ENCODE measurements around the gene CAMTA1.
A peak's percentile ranks its signal among the peaks of the same experiment; 100 is the strongest.
"Not testable (repeated sequence)": the region's sequence is repeated elsewhere in the genome, so short reads cannot be mapped to it uniquely, and the experiment has no call there.

The CAMTA1 gene

DNA sequence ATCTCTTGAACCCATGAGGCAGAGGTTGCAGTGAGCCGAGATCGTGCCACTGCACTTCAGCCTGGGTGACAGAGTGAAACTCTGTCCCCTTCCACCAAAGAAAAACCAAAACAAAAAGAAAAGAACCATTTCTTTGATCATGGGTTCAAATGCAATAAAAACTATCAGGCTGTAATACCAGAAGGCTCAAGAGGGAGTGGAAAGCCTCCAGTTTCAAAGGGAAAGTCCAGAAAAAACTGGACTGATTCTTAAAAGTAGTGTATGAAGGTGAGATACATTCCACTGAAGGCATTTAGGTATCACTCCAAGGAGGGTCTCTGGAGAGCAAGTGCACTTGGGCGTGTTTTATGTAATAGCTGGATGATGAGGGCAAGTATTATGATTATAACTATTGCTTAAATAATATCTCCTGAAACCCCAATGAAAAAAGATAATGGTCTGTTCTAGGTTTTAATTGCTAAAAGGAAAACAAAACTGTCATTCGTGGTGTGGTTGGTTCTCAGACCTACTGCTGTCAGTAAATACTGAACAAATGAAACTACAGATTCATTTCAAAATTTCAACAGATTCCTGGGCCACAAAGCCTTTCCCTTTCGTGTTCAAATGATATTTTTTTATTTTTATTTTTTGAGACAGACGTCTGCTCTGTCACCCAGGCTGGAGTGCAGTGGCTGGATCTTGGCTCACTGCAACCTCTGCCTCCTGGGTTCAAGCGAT is 6.0 kb upstream of the CAMTA1 start:
- DNase-seq = no peak

DNA sequence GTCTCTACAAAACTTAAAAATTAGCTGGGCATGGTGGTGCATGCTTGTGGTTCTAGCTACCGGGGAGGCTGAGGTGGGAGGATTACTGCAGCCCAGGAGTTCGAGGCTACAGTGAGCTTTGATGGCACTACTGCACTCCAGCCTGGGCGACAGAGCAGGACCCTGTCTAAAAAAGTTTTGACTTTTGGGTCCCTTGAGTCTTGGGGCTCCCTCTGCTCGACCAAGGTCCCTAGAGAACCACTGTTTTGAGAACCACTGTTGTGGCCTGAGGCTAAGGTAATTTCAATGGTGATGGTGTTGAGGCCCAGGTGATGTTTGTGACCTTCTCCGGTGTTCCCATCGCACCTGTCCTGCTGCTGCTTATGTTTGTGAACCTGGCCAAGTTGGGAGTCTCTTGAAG is 3.1 kb upstream of the CAMTA1 start:
- DNase-seq = no peak

DNA sequence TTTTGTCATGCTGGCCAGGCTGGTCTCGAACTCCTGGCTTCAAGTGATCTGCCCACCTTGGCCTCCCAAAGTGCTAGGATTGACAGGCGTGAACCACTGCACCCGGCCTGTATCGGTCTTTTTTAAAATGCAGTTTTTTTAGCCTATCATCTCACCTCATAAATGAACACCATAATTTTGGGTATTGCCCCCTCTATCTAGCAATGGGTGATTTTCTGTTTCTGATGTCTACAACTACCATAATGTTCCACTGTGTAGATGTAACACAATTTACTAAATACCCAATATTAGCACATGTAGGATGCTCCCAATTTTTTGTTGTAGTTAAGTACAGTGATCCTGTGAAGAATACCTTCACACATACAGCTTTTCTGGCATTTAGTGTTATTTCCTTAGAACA is 2.0 kb upstream of the CAMTA1 start:
- DNase-seq = no peak

DNA sequence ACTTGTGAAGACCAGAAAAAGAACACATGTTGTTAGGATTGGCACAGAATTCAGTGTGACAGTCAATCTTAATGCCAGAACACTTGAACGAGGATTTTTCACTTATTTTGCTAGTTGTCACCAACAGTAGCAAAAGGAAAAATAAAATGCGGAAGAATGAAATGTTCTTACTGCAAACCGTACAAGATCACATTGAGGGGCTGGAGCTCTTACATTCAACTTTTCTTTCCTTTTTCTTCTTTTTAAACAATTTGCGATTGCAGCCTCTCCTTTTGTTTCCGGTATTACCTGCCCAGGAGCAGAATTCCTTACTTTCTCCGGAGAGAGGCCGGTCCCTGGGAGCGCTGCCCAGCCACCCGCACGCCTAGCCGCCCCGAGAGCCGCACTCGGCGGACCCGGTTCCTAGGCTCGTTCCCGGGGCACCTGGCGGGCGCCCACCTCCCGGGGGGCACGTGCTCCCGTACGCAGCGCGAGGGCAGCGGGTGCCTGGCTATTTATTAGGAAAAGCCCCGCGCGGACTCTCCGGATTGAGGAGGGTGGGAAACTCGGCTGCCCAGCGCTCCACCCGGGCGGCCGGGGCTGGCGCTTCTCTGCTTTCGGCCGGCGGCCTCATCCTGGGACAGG is 1.2 kb upstream of the CAMTA1 start:
- DNase-seq = peak in 3 of 4 experiments; percentile 42 to 63 (median 59)

DNA sequence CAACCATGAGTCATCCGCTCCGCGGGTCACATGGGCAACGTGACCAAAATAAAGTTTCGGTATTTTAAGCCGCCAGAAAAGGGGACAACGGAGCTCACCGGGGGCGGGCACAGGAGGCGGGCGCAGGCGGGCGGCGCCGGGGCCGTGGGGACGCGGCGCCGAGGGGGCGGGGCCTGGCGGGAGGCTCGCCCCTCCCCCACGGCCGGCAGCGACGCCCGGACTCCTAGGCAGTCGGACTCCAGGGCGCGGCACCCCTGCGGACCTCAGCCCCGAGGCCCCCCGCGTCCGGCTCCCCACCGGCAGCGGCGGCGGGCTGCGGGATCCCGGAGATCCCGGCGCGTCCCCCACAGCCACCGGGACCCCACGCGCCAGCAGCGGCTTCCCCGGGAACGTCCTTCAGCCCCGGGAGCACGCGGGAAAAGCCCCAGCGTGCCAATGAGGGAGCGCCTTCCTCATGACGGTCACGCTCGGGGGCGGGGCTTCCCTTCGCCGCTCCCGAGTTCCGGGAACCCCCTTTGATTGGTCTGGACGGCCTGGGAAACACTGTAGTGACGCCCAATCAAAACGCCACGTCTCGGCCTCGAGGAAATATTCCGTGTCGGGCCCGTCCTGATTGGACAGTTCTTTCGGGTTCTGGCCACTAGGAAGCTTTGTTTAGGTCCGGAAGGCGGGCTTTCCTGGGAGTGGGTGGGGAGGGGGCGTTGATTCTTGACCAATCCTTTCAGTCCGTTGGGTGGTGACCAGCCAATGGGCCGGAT is 515 bp upstream of the CAMTA1 start:
- DNase-seq = peak; percentile 100

DNA sequence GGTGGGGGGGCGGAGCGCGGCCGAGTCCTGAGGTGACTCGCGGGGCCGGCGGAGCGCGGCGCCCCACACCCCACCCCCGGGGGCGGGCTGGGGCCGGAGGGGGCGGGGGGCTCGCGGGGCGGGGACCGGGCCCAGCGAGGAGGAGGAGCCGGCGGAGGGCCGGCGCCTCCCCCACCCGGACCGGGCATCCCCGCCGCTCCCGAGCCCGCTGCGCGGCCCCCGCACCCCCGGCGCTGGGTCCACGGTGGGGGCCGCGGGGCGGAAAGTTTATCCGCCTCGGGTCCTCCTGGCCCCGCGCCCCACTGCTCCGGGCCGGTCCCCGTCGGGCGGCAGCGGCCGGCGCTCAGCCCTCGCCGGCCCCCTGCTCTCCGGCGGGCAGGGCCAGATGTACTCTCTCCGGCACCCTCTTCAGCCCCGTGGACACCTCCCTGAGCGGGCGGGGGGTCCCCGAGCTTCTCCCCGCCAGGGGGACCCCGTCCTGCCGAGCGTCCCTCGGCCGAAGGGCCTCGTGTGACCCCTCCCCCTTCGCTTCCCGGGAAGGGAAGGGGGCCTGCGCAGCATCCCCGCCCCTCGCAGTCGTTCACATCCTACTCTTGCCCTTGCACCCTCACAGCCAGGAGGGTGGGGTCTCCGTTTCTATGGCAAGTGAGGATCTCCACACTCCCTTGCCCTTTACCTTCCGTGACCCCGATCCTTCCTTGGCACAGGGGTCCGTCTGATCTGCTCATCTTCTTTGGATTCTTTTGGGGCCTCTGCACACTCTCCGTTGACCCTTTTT is 663 bp downstream of the CAMTA1 start:
- peak; percentile 17 to 74 (median 51) for DNase-seq

DNA sequence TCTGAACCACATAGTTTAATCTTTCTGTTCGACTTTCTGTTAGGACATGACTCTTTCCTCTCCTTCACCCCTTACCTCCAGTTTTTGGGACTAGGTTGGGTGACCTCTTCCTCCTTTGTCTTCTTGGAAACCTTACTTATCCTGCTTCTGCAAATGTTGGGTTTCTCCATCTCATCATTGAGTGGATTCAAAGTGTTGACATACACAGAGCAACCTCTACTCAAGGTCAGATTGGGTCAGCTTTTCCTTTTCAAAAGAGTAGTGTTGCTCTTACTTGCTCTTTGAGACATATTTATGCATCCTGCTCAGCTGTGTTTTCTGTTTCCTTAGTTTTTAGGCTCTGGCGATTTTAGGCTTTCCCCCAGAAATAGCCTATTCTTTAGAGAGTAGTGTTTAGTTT is 3.7 kb downstream of the CAMTA1 start:
- DNase-seq = peak in 2 of 4 experiments; percentile 17 to 20

DNA sequence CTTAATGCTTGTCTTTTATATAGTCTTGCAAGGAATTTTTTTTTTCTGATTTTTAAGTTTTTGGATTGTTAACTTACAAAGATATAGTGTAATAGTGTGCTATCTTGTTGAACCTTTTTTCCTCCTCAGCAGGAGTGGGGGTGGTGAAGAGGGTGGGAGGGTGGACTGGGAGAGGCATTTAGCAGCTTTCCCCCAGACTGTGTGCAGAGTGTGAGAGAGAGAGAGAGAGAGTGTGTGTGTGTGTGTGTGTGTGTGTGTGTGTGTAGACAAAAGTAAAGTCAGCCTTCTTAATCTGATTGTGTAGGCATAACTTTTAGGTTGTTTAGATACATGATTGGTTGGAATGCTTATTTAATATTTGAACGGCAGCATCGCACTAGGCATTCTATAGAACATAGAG is 4.9 kb downstream of the CAMTA1 start:
- DNase-seq = no peak

DNA sequence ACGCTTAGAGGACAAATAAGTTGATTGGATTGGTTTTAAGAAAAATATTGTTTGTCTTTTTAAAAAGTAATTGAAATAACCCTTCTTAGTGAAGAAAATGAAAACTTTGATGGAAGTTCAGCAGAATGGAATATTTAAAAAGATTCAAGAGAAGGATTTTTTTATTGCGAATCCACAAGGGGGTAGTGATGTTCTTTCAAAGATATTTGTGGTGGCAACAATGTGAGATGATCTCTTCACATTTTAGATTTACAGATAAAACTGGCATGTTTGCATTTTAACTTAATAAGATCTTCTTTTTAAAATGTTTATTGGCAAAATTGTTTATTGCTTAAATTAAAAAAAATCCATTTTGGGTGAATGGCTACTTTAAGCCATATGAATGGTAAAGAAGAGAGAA is 8.9 kb downstream of the CAMTA1 start:
- peak in 2 of 4 experiments; percentile 50 to 54 for DNase-seq

DNA sequence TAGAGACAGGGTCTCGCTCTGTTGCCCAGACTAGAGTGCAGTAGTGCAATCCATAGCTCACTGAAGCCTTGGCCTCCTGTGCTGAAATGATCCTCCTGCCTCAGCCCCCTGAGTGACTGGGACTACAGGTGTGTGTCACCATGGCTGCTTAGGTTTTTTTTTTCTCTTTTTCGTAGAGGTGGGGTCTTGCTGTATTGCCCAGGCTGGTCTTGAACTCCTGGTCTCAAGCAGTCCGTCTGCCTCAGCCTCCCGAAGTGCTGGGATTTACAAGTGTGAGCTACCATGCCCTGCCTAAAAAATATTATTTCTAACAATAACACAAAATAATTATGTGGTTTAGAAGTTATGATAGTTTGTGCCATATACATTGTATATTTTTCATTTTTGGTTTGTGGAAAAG is 9.9 kb downstream of the CAMTA1 start:
- no peak for DNase-seq

DNA sequence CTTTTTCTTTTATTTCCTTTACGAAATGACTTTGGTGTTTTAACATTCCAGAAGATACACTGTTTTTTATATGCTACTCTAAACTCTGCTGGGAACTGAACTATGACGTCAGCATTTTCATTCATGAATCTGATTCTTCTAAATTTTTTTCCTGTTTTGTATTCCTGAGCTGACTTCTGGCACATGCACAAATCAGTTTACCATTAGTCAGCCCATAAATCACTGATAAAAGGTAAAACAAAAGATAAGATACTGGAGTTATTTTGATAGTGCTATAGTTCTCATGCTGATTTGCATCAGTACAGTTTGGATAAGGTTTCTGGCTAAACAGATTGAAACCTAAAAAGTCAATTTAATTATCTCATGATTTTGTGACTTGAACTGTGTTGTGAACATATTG is 10.4 kb downstream of the CAMTA1 start:
- DNase-seq = no peak

DNA sequence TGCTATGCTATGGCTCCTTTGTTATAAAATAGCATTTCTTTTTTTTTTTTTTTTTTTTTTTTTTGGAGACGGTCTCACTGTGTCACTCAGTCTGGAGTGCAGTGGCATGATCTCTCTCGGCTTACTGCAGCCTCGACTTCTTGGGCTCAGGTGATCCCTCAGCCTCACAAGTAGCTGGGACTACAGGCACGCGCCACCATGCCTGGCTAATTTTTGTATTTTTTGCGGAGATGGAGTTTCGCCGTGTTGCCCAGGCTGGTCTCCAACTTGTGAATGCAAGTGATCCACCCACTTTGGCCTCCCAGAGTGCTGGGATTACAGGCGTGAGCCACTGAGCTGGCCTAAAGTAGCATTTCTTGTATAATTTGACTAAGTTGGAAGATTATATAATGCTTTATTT is 10.8 kb downstream of the CAMTA1 start:
- no peak for DNase-seq

DNA sequence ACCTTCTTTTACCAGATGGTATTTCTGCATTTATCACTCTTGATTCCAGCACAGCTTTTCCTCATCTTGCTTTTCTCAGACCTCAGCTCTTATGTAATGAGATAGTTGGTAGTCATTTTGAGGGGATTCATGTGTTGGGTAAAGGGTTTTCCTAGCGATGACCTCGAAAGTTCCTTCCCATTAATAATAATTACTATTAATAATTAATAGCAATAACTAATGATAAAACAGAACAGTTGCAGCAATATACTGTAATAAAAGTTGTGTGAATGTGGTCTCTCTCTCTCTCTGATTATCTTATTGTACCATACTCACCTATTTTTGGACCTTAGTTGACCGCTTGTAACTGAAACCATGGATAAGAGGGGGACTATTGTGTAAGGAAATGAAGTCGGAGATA is 14.2 kb downstream of the CAMTA1 start:
- no peak for DNase-seq

DNA sequence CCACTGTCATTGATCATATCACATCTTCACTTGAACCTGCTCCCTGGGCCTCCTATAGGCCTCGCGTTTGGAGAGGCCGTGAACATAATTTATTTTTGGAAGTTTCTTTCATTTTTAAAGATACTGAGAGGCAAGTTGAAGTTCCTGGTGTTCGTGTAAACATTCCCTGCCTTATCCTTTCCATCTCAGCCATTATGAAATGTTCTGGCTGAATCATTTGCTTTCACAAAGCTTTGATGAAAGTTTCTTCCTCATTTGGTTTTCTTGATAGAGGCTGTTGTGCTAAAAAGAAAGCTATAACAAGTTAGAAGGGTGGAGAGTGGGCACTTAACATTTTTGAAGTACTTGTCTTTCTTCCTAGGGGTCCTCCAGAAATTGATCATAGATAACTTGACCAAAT is 15.5 kb downstream of the CAMTA1 start:
- peak; percentile 16 to 66 (median 43) for DNase-seq

DNA sequence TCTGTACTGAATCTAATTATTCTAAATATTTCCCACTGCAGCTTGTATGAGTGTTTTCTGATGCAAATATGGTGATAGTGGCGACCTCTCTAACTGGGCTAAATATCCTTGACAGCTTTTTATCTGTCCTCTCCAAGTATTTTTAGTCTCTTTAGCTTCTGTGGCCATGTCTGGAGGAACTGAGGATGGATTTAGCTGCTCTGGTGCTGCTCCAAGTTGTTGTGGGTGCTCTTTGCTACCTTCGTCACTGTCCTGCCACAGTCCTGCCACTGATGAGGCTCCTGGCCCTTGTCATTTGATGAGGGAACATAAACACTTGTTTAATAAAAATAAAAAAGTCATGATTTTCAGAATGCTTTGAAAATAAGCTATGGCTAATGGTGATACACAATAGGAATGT is 15.9 kb downstream of the CAMTA1 start:
- DNase-seq = no peak

DNA sequence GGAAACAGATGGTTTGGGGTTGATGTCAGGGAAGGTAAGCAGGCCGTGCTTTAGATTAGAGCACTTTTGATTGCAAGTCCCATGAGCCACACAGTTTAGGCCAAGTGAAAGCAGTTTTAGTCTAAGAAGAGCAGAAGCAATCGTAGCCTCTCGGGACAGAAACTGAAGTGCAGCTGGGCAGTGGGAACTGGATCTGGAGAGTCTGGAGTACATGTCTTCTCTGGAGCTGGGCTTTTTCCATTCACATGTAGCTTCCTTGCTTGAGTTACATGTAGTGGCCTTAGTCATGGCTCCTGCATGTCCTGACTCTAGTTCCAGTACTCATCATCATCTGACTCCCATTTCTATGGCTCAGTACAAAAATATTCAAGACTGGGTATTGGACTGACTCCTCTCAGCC is 16.7 kb downstream of the CAMTA1 start:
- DNase-seq = peak in 3 of 4 experiments; percentile 13 to 23 (median 15)

DNA sequence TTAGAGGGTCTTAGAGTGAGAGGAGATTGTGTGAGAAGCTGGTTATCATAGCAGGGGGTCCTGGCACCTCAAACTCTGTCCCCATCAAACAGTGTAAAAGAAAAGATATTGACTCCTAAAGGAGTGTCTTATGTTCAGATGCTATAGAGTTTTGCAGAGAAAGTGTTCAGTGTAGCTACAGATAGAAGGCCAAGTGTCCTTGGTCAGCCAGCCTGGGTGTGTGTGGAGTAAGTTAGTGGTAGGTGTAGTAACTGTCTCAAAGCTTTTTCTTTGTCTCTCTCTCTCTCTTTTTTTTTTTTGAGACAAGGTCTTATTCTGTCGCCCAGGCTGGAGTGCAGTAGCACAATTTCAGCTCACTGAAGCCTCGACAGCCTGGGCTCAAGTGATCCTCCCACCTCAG is 17.2 kb downstream of the CAMTA1 start:
- no peak for DNase-seq

DNA sequence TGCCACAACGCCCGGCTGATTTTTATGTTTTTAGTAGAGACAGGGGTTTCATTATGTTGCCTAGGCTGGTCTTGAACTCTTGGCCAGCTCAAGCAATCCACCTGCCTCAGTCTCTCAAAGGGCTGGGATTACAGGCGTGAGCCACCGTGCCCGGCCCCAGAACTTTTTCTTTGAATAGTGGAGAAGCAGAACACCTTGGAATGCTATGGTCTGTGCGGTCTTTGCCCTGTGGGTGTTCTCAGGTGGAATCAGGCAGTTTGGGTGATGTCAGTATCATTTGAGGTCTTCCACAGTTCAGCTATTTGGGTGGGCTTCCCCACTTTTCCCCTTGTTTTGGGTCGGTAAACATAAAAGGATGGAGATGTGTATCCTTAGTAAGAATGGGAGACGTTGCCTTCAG is 17.6 kb downstream of the CAMTA1 start:
- DNase-seq = no peak

DNA sequence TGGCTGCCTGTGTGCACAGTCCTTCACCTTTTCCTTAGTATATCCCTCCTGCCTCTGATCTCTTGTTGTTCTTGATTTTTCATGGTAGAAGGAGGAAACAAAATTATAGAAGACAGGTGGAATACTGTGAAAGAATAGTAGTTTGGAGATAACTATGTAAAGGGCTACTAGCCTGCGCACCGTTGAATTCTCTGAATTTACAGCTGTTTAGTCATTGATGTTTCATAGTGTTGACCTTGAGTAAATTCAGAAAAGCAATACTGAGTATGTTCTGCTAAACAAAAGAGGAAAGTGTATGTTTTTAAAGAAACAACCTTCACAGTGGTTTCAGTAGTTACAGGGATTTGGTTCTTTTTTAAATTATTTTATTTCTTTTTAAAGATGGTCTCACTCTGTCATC is 18.1 kb downstream of the CAMTA1 start:
- no peak for DNase-seq

DNA sequence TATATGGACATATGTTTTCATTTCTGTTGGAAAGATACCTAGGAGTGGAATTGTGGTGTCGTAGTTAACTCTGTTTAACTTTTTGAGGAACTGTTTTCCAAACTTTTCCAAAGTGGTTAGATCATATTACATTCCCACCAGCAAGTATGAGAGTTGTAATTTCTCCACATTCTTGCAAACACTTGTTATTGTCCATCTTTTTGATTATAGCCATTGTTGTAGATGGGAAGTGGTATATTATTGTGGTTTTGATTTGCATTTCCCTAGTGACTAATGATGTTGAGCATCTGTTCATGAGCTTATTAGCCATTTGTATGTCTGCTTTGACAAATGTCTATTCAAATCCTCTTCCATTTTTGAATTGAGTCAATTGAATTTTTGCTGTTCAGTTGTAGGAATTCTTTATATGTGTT is 19.8 kb downstream of the CAMTA1 start:
- no peak for DNase-seq

DNA sequence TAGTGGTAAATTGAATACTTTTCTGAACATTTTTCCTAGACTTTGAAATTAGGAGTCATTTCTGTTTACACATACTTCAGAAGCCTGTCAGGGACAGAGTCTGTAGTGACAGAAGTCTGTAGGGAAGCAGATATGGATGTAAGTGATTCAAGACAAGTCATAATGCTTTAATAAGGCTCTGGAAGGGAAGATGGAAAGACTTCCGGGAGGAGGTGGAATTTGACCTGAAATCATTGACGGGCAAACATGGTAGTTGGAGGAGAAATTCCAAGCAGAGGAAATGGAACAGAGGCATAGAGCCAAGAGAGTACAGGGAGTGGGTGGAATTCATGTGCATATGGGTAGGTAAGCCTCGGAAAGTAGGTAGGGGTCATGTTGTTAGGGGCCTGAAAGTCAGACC is 22.5 kb downstream of the CAMTA1 start:
- DNase-seq = no peak

DNA sequence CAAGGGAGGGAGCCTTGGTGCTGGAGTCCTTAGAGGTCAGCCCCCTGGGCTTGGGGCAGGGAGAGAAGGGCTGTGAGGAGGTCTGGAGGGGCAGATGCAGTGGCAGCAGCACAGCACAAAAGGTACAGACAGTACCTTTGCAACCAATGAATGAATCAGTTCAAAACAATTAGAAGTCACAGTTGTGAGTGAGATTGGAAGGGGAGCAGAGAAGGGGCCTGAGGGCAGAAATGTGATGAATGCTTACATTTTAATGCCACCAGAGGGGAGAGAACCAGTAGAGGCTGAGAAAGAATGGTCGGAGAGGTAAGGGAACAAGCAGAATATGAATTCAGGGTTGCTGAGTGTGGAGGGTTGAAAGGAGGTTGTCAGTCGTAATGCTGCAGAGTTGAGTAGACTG is 24.2 kb downstream of the CAMTA1 start:
- no peak for DNase-seq

DNA sequence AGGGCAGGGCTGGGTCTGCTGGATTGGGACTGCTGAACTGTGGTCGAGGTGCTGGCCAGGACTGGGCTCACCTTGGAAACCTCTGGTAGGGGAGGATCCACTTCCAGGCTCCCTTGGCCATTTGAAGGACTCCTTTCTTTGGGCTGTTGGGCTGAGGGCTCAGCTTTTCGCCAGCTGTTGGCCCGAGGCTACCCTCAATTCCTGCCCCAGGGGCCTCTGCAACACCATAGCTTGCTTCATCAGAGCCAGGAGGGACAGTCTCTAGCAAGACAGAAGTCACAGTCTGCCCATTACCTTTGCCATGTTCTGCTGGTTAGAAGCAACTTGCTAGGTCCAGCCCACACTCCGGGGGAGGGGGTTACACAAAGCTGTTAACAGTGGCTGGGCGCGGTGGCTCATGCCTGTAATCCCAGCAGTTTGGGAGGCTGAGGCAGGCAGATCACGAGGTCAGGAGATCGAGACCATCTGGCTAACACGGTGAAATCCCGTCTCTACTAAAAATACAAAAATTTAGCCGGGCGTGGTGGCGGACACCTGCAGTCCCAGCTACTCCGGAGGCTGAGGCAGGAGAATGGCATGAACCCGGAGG is 25.0 kb downstream of the CAMTA1 start:
- not testable (repeated sequence) for DNase-seq

Measured in suppressor macrophage (primary cell).